ENCODE results near the gene MDH2. TPM values are rescaled to one million over a fixed set of nuclear protein-coding genes. Genes with fewer than 3 reads are reported as not detected.
"Not testable (repeated sequence)": the region's sequence is repeated elsewhere in the genome, so short reads cannot be mapped to it uniquely, and the experiment has no call there.

MDH2 gene
- total RNA-seq, 1 experiment from 2014 or later: 349 TPM

DNA sequence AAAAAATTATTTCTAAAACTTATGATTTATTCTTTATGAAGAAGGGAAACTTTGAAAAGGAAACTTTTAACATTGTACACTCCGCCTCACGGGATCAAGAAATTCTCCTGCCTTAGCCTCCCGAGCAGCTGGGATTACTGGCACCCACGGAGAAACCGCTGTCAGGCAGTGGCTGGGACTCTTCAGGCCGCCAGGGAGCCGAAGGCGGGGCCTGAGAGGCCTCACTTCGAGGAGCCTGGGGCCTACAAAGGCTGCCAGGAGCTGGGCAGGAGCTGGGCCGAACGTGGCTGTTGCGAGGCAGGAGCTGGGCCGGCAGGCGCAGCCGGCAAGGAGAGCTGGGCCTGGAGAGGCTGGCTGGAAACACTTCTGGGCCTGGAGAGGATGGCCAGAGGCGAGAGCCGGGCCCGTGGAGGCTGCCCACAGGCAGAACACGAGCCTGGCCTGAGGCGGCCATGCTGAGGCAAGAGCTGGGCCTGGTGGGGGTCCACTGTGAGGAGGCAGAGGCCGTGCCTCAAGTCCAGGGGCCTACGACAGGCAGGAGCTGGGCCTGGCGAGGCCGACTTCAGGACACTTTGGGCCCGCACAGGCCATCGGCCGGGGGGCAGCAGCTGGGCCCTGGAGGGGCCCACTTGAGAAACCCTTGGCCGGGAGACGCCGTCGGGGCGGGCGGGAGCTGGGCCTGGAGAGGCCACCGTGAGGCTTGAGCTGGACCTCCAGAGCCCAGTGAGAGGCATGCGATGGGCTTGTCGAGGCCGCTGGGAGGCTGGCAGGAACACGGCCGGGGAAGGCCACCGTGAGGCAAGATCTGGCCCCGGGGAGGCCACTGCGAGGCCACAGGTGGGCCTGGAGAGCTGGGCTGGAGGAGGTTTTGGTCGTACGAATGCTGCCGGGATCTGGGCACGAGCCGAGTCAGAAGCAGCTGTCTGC is 23.7 kb downstream of the MDH2 start:
- DNase-seq (ENCODE audit: low read depth): no peak

GRCh38 chr7:76072243-76073148 is 24.6 kb downstream of the MDH2 start:
- DNase-seq (ENCODE audit: low read depth): no peak

- DNase-seq (ENCODE audit: low read depth): no peak
Measured at GRCh38 chr7:76073335-76073990, 25.6 kb downstream of the MDH2 start.

- no peak for DNase-seq (ENCODE audit: low read depth)
Measured at GRCh38 chr7:76074306-76074971, 26.5 kb downstream of the MDH2 start.

GRCh38 chr7:76074972-76075370 is 27.1 kb downstream of the MDH2 start:
- DNase-seq (ENCODE audit: low read depth): peak; percentile 71

- DNase-seq (ENCODE audit: low read depth): no peak
Measured at GRCh38 chr7:76076995-76077394, 29.1 kb downstream of the MDH2 start.

DNA sequence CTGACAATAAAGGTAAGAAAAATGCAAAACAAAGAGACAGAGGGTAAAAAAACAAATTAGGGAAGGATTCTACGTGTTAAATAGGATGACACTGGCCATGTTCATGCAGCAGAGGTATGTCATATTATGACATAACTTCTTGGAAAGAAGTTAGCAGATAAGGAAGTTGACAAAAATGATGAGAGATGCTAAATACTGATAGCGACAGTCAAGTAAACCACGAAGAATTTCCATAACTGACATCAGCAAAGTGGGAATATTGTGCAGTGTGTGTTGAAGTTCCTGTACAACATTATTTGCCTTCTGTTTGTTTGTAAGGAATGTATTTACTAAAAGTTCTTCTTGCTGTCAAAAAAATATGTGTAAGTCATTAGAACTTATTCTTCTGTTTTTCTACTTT is 29.5 kb downstream of the MDH2 start:
- DNase-seq (ENCODE audit: low read depth): no peak

- DNase-seq (ENCODE audit: low read depth): no peak
Measured at GRCh38 chr7:76080204-76080603, 32.3 kb downstream of the MDH2 start.

DNA sequence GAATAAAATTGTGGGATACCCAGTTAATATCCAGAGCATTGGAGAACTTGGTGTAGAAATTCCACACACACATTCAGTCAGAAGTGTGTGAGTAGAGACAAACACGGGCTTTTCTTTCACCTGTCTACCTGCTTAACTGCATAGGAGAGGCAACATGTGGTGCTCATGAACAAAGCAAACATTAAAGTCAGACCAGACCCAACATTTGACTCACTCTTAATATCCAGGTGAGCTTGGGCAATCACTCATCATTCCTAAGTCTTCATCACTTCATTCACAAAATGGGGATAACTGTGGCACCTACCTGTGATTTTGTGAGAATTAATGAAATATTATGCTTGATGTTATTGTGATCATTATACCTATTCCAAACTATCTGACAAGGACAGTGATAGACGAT is 36.2 kb downstream of the MDH2 start:
- not testable (repeated sequence) for DNase-seq (ENCODE audit: low read depth)

GRCh38 chr7:76086070-76086469 is 38.2 kb downstream of the MDH2 start:
- peak; percentile 81 for DNase-seq (ENCODE audit: low read depth)

DNA sequence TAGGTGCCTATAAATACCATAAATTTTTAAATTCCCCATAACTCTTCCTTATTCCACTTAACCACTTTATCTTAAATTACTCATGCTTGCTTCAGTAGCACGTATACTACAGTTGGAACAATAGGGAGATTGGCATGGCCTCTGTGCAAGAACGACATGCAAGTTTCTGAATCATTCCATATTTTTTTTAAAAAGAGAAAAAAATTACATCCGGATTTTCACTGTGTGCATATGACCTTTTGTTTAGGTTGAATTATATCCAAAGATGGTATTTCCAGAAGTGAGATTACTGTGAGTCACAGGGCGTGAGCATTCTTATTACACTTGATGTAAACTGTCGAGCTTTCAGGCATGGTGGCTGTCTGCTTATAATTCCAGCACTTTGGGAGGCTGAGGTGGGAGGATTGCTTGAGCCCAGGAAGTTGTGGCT is 39.5 kb downstream of the MDH2 start:
- DNase-seq (ENCODE audit: low read depth): peak; percentile 99

- no peak for DNase-seq (ENCODE audit: low read depth)
Measured at GRCh38 chr7:76089865-76090475, 42.1 kb downstream of the MDH2 start.

DNA sequence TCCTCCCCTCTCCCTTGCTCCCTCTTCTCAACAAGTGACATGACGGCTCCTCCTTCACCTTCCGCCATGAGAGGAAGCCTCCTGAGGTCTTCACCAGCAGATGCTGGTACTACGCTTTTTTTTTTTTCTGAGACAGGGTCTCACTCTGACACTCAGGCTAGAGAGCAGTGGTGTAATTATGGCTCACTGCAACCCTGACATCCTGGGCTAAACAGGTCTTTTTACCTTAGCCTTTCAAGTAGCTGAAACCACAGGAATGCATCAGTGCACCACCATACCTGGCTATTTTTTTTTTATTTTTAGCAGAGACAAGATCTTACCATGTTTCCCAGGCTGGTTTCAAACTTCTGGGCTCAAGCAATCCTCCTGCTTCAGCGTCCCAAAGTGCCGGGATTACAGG is 43.6 kb downstream of the MDH2 start:
- DNase-seq (ENCODE audit: low read depth): no peak

DNA sequence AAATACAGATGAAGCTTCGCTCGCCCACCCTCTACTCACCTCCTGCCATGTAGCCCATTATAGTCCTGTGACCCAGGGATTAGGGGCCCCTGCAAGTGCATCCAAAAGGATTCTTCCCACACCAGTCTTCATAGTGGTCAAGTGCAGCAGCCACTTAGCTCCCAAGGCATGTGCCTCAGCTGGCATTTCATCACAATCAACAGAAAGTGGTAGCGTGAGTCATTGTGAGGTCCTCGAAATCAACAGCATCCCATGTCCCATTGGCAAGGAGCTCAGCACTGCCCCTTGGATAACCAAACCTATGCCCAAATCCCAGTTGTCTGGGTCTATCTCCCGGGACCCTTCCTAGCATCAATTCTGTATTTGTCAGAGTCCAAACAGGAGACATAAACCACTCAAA is 45.6 kb downstream of the MDH2 start:
- DNase-seq (ENCODE audit: low read depth): peak; percentile 38

DNA sequence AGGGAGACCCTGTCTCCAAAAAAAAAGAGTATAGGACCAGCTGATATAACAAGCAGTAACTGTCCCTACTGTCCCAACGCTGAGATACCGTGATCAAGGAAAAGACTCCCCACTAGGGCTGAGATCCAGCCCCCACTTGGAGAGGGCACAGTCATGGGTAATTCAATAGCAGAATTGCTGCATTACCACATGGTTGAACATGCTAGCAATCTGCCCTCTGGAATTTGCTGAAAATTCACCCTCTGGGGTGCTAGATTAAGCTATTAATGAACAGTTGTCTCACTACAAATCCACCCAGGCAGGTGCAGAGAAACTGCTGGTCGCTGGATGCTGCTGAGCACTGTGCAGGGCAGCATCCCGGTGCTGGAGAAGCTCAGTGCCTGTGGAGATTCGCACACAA is 46.4 kb downstream of the MDH2 start:
- DNase-seq (ENCODE audit: low read depth): not testable (repeated sequence)

- DNase-seq (ENCODE audit: low read depth): no peak
Measured at GRCh38 chr7:76095908-76096307, 48.0 kb downstream of the MDH2 start.

DNA sequence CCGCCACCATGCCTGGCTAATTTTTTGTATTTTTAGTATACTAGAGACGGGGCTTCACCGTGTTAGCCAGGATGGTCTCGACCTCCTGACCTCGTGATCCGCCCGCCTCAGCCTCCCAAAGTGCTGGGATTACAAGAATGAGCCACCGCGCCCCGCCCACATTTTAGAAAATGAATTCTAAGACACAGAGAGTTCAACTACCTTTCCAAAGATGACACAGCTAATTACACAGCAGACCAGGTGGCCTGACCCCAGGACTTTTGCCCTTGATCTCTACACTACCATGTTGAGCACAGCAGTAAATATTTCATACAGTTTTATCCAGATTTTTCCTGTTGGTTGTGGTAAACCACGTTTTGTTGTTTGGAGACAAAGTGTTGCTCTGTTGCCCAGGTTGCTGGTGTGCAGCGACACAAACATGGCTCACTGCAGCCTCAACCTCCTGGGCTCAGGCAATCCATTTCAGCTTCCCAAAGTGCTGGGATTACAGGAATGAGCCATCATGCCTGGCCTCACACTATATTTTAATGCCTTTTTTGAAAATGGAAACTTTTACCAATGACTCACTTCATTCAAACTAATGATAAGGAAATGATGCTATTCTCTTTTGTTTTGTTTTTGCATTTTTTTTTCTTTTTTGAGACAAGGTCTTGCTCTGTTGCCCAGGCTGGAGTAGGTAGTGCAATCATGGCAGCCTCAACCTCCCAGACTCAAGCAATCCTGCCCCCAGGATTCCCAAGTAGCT is 54.0 kb downstream of the MDH2 start:
- peak; percentile 54 for DNase-seq (ENCODE audit: low read depth)

DNA sequence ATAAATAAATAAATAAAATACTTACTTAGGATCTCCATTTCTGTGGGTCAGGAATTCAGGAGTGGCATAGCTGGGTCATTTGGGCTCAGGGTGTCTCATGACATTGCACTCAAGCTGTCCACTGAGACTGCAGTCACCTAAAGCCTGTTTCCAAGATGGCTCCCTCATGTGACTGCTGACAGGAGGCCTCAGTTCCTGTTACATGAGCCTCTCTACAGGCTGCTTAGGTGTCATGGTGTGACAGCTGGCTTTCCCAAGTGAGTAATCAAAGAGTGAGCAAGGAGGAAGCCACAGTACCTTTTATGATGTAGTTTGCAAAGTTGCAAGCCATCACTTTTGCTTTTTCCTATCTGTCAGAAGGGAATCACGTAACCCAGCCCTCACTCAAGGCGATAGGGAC is 55.9 kb downstream of the MDH2 start:
- DNase-seq (ENCODE audit: low read depth): not testable (repeated sequence)

DNA sequence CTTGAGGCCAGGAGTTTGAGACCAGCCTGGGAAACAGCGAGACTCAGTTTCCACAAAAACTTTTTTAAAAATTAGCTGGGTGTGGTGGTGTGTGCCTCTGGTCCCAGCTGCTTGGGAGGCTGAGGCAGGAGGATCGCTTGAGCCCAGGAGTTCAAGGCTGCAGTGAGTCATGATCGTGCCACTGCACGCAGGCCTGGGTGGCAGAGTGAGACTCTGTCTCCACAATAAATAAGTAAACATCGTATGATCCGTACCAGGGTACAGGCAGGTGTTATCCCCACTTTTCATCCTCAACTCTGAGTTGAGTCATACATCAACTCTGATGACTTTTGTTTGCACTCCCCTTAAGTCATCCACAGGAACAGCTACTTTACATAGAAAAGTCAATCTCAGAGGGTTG is 58.2 kb downstream of the MDH2 start:
- DNase-seq (ENCODE audit: low read depth): peak; percentile 30

GRCh38 chr7:76106893-76107292 is 59.0 kb downstream of the MDH2 start:
- no peak for DNase-seq (ENCODE audit: low read depth)

Measured in HT1080 (cell line).